HUES6 (cell line): ENCODE results near the gene CECR2.
"Not testable (repeated sequence)": the region's sequence is repeated elsewhere in the genome, so short reads cannot be mapped to it uniquely, and the experiment has no call there.

ENCODE experiments used
- H3K27ac ChIP-seq: 2 replicates; pipeline ENCODE4 v1.7.0; 2013; ENCODE audit warnings: low read depth, mild to moderate bottlenecking, low read length, inconsistent platforms
- H3K27me3 ChIP-seq: 2 replicates; pipeline ENCODE4 v1.6.1; 2013; ENCODE audit warnings: low read length; ENCODE audit not compliant: control insufficient read depth, insufficient read depth
- H3K36me3 ChIP-seq: 2 replicates; pipeline ENCODE4 v1.6.1; 2013; ENCODE audit warnings: low read length; ENCODE audit not compliant: control insufficient read depth, insufficient read depth
- H3K4me1 ChIP-seq: 2 replicates; pipeline ENCODE4 v1.6.1; 2013; ENCODE audit warnings: low read length; ENCODE audit not compliant: control insufficient read depth, insufficient read depth
- H3K4me3 ChIP-seq: 2 replicates; pipeline ENCODE4 v1.5.1; 2013; ENCODE audit warnings: low read depth, low read length
- H3K9ac ChIP-seq: one replicate; pipeline ENCODE4 v1.6.1; 2013; ENCODE audit warnings: mild to moderate bottlenecking, low read length
- H3K9me3 ChIP-seq: 2 replicates; pipeline ENCODE4 v1.6.1; 2013; ENCODE audit warnings: low read depth, low read length; ENCODE audit not compliant: control insufficient read depth, insufficient read depth

CECR2 gene

DNA sequence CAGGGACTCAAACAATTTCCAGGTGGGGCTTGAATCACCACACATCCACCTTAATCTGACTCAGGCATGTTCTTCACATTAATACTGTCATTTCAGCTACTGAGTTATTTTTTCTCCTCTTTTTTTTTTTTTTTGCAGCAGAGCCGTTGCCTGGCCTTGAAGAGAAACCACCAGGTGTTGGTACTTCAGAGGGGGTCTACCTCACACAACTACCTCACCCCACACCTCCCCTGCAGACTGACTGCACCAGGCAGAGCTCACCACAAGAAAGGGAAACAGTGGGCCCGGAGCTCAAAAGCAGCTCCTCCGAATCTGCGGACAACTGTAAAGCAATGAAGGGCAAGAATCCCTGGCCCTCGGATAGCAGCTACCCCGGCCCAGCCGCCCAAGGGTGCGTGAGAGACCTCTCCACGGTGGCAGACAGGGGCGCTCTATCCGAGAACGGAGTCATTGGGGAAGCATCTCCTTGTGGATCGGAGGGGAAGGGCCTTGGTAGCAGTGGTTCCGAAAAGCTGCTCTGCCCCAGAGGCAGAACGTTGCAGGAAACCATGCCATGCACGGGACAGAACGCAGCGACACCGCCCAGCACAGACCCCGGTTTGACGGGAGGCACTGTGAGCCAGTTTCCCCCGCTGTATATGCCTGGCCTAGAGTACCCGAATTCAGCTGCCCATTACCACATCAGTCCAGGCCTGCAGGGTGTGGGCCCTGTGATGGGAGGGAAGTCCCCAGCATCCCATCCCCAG, 178.9 kb downstream of the CECR2 start:
- Histone ChIP-seq H3K9me3 (no peaks in the 10 kb centered on the region), H3K4me1 (no peaks in the 10 kb centered on the region), H3K27ac (no peak overlapping the region), H3K27me3 (no peaks in the 10 kb centered on the region), H3K36me3 (peaks cover 82% of the 10 kb centered on the region), H3K4me3 (no peak overlapping the region), H3K9ac (no peak overlapping the region)

DNA sequence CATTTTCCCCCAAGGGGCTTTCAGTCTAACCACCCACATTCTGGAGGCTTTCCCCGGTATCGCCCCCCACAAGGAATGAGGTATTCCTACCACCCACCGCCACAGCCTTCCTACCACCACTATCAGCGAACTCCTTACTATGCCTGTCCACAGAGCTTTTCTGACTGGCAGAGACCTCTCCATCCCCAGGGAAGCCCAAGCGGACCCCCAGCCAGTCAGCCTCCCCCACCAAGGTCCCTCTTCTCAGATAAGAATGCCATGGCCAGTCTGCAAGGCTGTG, 179.4 kb downstream of the CECR2 start:
- peaks cover 82% of the 10 kb centered on the region for H3K36me3 ChIP-seq
- H3K27me3 ChIP-seq, result no peaks in the 10 kb centered on the region
- H3K4me3 ChIP-seq, result no peak overlapping the region
- no peaks in the 10 kb centered on the region for H3K4me1 ChIP-seq
- H3K9me3 ChIP-seq, result no peaks in the 10 kb centered on the region
- no peak overlapping the region for H3K27ac ChIP-seq
- no peak overlapping the region for H3K9ac ChIP-seq

DNA sequence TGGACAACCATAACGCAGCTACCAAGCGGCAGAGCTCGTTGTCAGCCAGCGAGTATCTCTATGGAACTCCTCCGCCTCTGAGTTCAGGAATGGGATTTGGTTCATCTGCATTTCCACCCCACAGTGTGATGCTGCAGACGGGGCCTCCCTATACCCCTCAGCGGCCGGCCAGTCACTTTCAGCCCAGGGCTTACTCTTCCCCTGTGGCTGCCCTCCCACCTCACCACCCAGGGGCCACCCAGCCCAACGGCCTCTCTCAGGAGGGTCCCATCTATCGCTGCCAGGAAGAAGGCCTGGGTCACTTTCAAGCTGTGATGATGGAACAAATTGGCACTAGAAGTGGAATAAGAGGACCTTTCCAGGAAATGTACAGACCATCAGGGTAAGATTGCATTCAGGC, 179.9 kb downstream of the CECR2 start:
- no peak overlapping the region for H3K9ac ChIP-seq
- no peaks in the 10 kb centered on the region for H3K27me3 ChIP-seq
- no peak overlapping the region for H3K27ac ChIP-seq
- no peaks in the 10 kb centered on the region for H3K4me1 ChIP-seq
- H3K9me3 ChIP-seq, result no peaks in the 10 kb centered on the region
- peaks cover 83% of the 10 kb centered on the region for H3K36me3 ChIP-seq
- H3K4me3 ChIP-seq, result no peak overlapping the region

DNA sequence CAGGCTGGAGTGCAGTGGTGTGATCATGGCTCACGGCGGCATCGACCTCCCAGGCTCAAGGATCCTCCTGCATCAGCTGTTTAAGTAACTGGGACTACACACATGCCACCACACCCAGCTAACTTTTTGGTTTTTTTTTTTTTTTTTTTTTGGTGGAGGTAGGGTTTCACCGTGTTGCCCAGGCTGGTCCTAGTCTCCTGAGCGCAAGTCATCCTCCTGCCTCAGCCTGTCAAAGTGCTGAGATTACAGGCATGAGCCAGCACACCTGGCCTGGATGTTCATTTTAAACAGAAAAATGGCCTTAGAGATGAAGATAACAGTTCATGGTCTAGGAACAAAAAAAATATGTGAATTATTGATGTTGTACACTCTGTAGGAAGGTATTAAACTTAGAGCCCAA, 180.4 kb downstream of the CECR2 start:
- peaks cover 87% of the 10 kb centered on the region for H3K36me3 ChIP-seq

DNA sequence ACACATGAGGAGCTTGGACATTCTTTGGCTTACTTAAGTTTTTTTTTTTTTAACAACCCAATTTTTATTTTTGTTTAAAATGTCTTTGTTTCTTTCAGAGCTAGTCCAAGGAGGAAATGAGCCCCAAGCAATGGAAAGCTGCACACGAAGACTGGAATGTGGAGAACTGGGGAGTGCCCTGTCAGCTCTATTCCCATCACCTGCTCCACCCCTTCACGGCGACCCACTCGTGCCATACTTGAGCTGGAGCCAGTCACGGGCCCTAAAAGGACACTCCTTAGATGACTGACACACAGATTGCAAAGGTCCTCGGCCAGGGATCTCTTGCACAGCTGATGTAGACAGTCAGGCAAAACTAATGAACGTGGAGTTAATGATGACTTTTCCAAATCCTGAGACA, 183.5 kb downstream of the CECR2 start:
- no peaks in the 10 kb centered on the region for H3K9me3 ChIP-seq
- no peaks in the 10 kb centered on the region for H3K4me1 ChIP-seq
- H3K27me3 ChIP-seq, result no peaks in the 10 kb centered on the region
- H3K9ac ChIP-seq, result no peak overlapping the region
- no peak overlapping the region for H3K4me3 ChIP-seq
- H3K36me3 ChIP-seq, result peaks cover 94% of the 10 kb centered on the region
- H3K27ac ChIP-seq, result no peak overlapping the region

More for the DNA sequence above, 180.4 kb downstream of the CECR2 start:
- Histone ChIP-seq H3K9ac (no peak overlapping the region), H3K4me1 (no peaks in the 10 kb centered on the region), H3K27ac (no peak overlapping the region), H3K27me3 (no peaks in the 10 kb centered on the region), H3K9me3 (no peaks in the 10 kb centered on the region), H3K4me3 (no peak overlapping the region)

DNA sequence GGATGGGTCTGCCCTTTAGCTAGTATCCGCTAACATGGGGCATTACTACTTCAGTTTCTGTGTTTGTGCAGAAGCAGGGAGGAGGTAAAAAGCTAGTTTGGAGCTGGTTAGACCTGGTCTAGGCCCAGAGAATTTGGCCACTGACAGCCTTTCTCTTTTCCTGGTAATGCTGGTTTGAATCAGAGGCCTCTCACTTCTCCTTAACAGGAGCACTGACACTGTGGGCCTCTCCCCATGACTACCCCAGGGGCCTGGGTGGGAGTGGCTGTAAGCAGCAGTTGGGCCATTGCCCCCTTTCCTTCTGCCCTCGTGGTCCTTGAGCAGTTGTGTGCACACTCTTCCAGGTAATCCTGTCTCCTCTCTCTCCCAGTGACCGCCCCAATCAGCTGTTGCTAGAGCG, 185.6 kb downstream of the CECR2 start:
- Histone ChIP-seq H3K36me3 (peaks cover 94% of the 10 kb centered on the region), H3K27me3 (no peaks in the 10 kb centered on the region), H3K27ac (no peak overlapping the region), H3K4me1 (no peaks in the 10 kb centered on the region), H3K4me3 (no peak overlapping the region), H3K9ac (no peak overlapping the region), H3K9me3 (peaks cover 11% of the 10 kb centered on the region; the same call in 1 of the 2 replicates)

DNA sequence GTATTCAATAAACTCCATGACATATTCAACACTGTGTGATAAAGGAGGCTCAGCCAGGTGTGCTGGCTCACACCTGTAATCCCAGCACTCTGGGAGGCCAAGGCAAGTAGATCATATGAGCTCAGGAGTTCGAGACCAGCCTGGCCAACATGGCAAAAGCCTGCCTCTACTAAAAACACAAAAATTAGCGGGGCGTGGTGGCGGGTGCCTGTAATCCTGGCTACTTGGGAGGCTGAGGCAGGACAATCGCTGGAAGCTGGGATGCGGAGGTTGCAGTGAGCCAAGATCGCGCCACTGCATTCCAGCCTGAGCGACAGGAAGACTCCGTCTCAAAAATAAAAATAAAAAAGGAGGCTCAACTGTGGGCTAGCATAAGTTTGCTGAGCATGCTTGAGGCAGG, 189.9 kb downstream of the CECR2 start:
- Histone ChIP-seq H3K36me3 (peaks cover 68% of the 10 kb centered on the region), H3K9me3 (peaks cover 17% of the 10 kb centered on the region), H3K4me3 (no peak overlapping the region), H3K27me3 (no peaks in the 10 kb centered on the region), H3K4me1 (peaks cover 19% of the 10 kb centered on the region), H3K27ac (no peak overlapping the region), H3K9ac (no peak overlapping the region)

DNA sequence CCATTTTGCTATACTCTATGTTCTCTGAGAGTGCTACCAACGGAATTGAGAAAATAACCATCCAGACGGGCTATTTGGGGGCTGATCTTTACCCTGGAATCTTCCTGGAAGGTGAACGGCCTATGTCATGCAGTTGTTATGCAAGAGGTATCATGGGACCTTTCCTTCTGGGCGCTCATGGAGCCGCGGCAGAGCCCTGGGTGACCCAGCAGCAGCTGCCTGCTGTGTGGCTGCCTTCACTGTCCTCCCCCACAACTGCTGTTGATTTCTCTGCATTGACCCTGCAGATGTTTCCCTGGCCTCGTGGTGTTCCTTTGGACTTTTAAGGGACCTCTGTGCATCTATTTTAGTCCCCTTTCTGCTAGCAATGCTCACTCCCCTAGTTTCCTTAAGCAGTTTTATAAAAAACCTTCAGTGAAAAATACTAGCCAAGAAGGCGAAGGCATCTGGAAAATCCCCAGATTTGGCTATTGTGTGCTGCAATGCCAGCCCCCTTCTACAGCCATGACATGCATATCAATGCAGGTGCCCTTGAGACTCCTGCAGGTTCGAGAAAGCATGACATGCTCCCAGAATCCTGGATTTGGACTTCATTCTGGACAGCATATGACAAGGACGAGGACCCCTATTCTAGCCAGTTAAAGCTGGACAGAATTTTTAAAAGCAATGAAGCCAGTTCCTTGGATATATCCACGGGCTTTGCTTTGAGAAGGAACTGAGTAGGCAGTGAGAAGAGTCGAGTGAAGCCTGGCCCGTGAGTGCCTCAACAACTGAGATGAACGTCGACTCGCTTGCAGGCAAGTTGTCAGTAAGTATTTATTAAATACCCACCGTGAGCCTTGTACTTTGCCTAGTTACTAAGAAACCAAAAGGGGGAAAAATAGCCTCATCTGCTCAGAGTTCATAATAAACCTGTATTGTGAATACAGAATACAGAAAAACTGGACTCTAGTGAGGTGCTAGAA, 193.9 kb downstream of the CECR2 start, which contains the start of gene SLC25A18:
Gene SLC25A18 (plus strand): TSS at position 593 of the 965 bp plus-strand sequence. CDS start 16,447 bp downstream, outside the sequence.
- H3K4me3 ChIP-seq, result no peak within 1 kb of the TSS
- no peak within 1 kb of the TSS for H3K9ac ChIP-seq
- H3K27ac ChIP-seq, result peak within 1 kb of the TSS; percentile 53; the same call in 1 of the 2 replicates
- H3K36me3 ChIP-seq, result peaks cover 32% of the 10 kb centered on the region
- peaks cover 19% of the 10 kb centered on the region for H3K4me1 ChIP-seq
- no peaks in the 10 kb centered on the region for H3K27me3 ChIP-seq
- peaks cover 17% of the 10 kb centered on the region for H3K9me3 ChIP-seq

DNA sequence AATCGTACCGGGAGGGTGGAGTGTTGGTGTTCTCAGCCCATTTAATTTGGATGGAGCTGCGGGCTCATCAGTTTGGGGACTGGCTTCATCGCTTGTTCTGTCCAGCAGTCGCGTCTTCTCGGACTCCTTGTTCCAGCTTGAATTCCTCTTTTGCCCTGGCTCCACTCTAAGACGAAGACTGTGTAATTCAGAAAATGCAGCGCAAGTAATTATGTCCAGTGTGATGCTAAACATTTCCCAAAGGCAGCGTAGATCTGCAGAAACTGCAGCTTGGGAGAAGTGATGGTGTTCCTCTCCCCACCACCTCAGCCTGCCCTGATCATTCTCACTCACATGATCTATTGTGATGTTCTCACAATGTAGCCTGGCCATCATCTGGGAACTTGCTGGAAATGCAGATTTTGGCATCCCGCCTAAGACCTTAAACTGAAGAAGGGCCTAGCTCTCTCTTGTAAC, 194.7 kb downstream of the CECR2 start:
- no peaks in the 10 kb centered on the region for H3K27me3 ChIP-seq
- no peak overlapping the region for H3K27ac ChIP-seq
- peaks cover 13% of the 10 kb centered on the region for H3K9me3 ChIP-seq
- H3K36me3 ChIP-seq, result peaks cover 24% of the 10 kb centered on the region
- peaks cover 19% of the 10 kb centered on the region for H3K4me1 ChIP-seq
- H3K4me3 ChIP-seq, result no peak overlapping the region
- H3K9ac ChIP-seq, result no peak overlapping the region

DNA sequence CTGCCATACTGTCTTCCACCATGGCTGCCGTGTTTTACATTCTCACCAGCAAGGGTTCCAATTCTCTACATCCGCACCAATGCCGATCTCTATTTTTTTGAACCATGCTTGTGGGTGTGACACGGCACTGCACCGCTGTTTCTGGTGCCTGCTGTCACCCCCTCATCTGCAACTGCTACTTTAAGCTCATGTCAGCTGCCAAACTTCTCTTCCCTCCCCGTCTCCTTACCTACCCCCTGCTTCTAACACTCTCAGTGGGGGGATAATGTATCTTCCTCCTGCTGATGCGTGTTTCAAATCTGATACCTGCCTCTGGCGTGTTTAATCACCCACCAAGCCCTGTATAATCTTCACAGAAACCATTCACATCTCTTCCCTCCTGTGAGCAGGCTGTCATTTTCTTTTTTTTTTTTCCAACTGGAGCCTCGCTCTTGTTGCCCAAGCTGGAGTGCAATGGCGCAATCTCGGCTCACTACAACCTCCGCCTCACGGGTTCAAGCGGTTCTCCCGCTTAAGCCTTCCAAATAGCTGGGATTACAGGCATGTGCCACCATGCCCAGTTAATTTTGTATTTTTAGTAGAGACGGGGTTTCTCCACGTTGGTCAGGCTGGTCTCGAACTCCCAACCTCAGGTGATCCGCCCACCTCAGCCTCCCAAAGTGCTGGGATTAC, 196.9 kb downstream of the CECR2 start:
- not testable (repeated sequence) for H3K4me3 ChIP-seq, H3K36me3 ChIP-seq, H3K27me3 ChIP-seq, H3K27ac ChIP-seq, H3K9ac ChIP-seq, H3K9me3 ChIP-seq
- H3K4me1 ChIP-seq, result peaks cover 38% of the 10 kb centered on the region
